ENCODE measurements around the gene PRSS48.

PRSS48 gene

DNA sequence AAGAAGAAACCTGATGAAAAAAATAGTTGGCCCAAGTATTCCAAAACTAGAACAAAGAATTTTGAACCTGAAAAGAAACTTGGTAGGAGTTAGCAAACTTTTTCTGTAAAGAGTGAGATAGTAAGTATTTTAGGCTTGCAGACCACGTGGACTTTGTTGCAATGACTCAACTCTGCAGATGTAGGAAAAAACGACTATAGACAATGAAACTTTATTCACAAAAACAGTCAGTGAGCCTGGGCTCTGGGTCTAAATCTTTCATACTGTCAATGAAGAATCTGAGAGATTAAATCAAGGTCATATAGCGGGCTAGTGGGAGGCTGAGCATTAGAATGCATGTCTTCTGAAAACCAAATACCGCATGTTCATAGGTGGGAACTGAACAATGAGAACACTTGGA, 25.5 kb downstream of the PRSS48 start:
- CTCF ChIA-PET: no interaction called here

DNA sequence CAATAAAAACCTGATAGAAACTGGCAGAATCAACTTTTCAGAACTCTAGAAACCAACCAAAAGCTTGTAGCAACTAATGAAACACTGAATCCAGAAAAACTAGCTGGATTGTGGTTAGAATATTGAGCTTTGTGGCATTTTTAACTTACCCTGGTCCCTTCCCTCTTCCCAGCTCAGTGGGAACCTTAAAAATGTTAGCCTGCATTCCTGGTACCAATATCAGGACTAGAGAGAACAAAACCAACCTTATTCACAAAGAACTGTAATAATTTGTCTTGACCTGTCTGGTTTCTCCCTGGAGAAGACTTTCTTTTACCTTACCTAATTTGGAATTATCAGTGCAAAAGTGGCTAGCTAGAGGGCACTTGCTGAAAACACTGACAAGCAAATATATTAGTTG, 27.3 kb downstream of the PRSS48 start:
- H3K4me1 ChIP-seq (ENCODE audit: control extremely low read depth in 1 of 4, control insufficient read depth in 4 of 4, insufficient read depth in 4 of 4, low read length in 3 of 4): no peaks in the 10 kb centered on the region
- no peak for DNase-seq
- POLR2A ChIA-PET: no interaction called here
- H3K27me3 ChIP-seq (replicated peaks in 2 of 5; ENCODE audit: control insufficient read depth in 4 of 5, insufficient read depth in 5 of 5, low read length in 4 of 5): no peaks in the 10 kb centered on the region
- H3K4me3 ChIP-seq (ENCODE audit: control insufficient read depth in 1 of 7, extremely low read depth in 1 of 7, insufficient read depth in 4 of 7, low read depth in 2 of 7, low read length in 6 of 7): no peak overlapping the region
- CTCF ChIA-PET: interaction anchor here (0.5 to 1.5 kb wide), 3 partner anchors 23 to 47 kb away, joined by 3 to 5 read pairs (median 3); no protein-coding TSS in a partner anchor
- H3K36me3 ChIP-seq (ENCODE audit: control insufficient read depth in 4 of 4, insufficient read depth in 4 of 4, low read length in 3 of 4): no peaks in the 10 kb centered on the region
- H3K27ac ChIP-seq (ENCODE audit: insufficient read depth in 1 of 2, low read depth in 1 of 2, low read length in 2 of 2, poor library complexity in 1 of 2, severe bottlenecking in 2 of 2): no peak overlapping the region
- peaks cover 0 to 2% (median 0%) of the 10 kb centered on the region in 5 experiments for H3K9me3 ChIP-seq (ENCODE audit: control extremely low read depth in 1 of 5, control insufficient read depth in 4 of 5, insufficient read depth in 2 of 5, low read depth in 1 of 5, low read length in 4 of 5)

More for the DNA sequence above, 25.5 kb downstream of the PRSS48 start:
- no peaks in the 10 kb centered on the region for H3K36me3 ChIP-seq (ENCODE audit: control insufficient read depth in 4 of 4, insufficient read depth in 4 of 4, low read length in 3 of 4)
- peaks cover 0 to 2% (median 0%) of the 10 kb centered on the region in 5 experiments for H3K9me3 ChIP-seq (ENCODE audit: control extremely low read depth in 1 of 5, control insufficient read depth in 4 of 5, insufficient read depth in 2 of 5, low read depth in 1 of 5, low read length in 4 of 5)
- H3K27me3 ChIP-seq (replicated peaks in 2 of 5; ENCODE audit: control insufficient read depth in 4 of 5, insufficient read depth in 5 of 5, low read length in 4 of 5): no peaks in the 10 kb centered on the region
- H3K27ac ChIP-seq (ENCODE audit: insufficient read depth in 1 of 2, low read depth in 1 of 2, low read length in 2 of 2, poor library complexity in 1 of 2, severe bottlenecking in 2 of 2): no peak overlapping the region
- 100% methylated on average over 4 of the region's 4 CpGs for WGBS (ENCODE audit: insufficient coverage)
- DNase-seq: no peak
- no peak overlapping the region for H3K4me3 ChIP-seq (ENCODE audit: control insufficient read depth in 1 of 7, extremely low read depth in 1 of 7, insufficient read depth in 4 of 7, low read depth in 2 of 7, low read length in 6 of 7)
- POLR2A ChIA-PET: no interaction called here
- H3K4me1 ChIP-seq (ENCODE audit: control extremely low read depth in 1 of 4, control insufficient read depth in 4 of 4, insufficient read depth in 4 of 4, low read length in 3 of 4): no peaks in the 10 kb centered on the region

DNA sequence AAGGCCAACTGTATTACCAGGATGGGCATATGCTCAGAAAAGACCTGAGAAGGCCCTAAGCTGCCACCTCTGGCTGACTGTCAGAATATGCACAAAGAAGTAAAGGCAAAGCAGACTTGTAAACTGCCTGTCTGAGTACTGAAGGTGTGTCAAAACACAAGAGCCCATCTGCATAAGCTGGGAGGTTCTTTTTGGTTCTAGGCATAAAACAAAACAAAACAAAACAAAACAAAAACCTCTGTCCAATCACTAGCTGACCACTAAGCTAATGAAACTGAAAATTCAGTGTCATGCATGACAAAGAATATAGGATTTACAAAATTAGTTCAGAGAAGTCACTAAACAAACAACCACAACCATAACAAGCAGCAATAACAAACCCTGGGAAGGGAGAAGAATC, 27.8 kb downstream of the PRSS48 start:
- ChIA-PET CTCF (interaction anchor here (0.5 to 1.5 kb wide), 2 partner anchors 25 to 46 kb away, joined by 3 to 5 read pairs; no protein-coding TSS in a partner anchor), POLR2A (no interaction called here)
- no peak for DNase-seq
- Histone ChIP-seq H3K4me1 (ENCODE audit: control extremely low read depth in 1 of 4, control insufficient read depth in 4 of 4, insufficient read depth in 4 of 4, low read length in 3 of 4) (no peaks in the 10 kb centered on the region), H3K9me3 (ENCODE audit: control extremely low read depth in 1 of 5, control insufficient read depth in 4 of 5, insufficient read depth in 2 of 5, low read depth in 1 of 5, low read length in 4 of 5) (peaks cover 0 to 2% (median 0%) of the 10 kb centered on the region in 5 experiments), H3K36me3 (ENCODE audit: control insufficient read depth in 4 of 4, insufficient read depth in 4 of 4, low read length in 3 of 4) (no peaks in the 10 kb centered on the region), H3K27me3 (replicated peaks in 2 of 5; ENCODE audit: control insufficient read depth in 4 of 5, insufficient read depth in 5 of 5, low read length in 4 of 5) (no peaks in the 10 kb centered on the region), H3K27ac (ENCODE audit: insufficient read depth in 1 of 2, low read depth in 1 of 2, low read length in 2 of 2, poor library complexity in 1 of 2, severe bottlenecking in 2 of 2) (no peak overlapping the region), H3K4me3 (ENCODE audit: control insufficient read depth in 1 of 7, extremely low read depth in 1 of 7, insufficient read depth in 4 of 7, low read depth in 2 of 7, low read length in 6 of 7) (no peak overlapping the region)

DNA sequence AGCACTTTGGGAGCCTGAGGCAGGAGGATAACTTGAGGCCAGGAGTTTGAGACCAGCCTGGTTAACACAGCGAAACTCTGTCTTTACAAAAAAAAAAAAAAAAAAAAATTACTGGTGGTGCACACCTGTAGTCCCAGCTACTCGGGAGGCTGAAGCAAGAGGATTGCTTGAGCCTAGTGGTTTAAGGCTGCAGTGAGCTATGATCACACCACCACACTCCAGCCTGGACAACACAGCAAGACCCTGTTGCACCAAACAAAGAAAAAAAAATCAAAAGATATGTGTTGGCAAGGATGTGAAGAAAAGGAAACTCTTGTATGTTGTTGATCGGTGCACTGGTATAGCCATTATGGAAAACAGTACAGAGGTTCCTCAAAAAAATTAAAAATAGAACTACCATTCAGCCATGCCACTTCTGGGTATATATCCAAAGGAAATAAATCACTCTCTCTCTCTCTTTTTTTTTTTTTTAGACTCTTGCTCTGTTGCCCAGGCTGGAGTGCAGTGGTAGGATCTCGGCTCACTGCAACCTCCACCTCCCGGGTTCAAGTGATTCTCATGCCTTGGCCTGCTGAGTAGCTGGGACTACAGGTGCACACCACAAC, 33.3 kb downstream of the PRSS48 start:
- no peak overlapping the region for H3K27ac ChIP-seq (ENCODE audit: insufficient read depth in 1 of 2, low read depth in 1 of 2, low read length in 2 of 2, poor library complexity in 1 of 2, severe bottlenecking in 2 of 2)
- POLR2A ChIA-PET: no interaction called here
- CTCF ChIA-PET: no interaction called here
- no peaks in the 10 kb centered on the region for H3K4me1 ChIP-seq (ENCODE audit: control extremely low read depth in 1 of 4, control insufficient read depth in 4 of 4, insufficient read depth in 4 of 4, low read length in 3 of 4)
- no peak for DNase-seq
- H3K27me3 ChIP-seq (replicated peaks in 2 of 5; ENCODE audit: control insufficient read depth in 4 of 5, insufficient read depth in 5 of 5, low read length in 4 of 5): no peaks in the 10 kb centered on the region
- WGBS (ENCODE audit: insufficient coverage): 100% methylated on average over 2 of the region's 5 CpGs
- no peaks in the 10 kb centered on the region for H3K36me3 ChIP-seq (ENCODE audit: control insufficient read depth in 4 of 4, insufficient read depth in 4 of 4, low read length in 3 of 4)
- no peak overlapping the region for H3K4me3 ChIP-seq (ENCODE audit: control insufficient read depth in 1 of 7, extremely low read depth in 1 of 7, insufficient read depth in 4 of 7, low read depth in 2 of 7, low read length in 6 of 7)
- peaks cover 0 to 2% (median 0%) of the 10 kb centered on the region in 5 experiments for H3K9me3 ChIP-seq (ENCODE audit: control extremely low read depth in 1 of 5, control insufficient read depth in 4 of 5, insufficient read depth in 2 of 5, low read depth in 1 of 5, low read length in 4 of 5)

DNA sequence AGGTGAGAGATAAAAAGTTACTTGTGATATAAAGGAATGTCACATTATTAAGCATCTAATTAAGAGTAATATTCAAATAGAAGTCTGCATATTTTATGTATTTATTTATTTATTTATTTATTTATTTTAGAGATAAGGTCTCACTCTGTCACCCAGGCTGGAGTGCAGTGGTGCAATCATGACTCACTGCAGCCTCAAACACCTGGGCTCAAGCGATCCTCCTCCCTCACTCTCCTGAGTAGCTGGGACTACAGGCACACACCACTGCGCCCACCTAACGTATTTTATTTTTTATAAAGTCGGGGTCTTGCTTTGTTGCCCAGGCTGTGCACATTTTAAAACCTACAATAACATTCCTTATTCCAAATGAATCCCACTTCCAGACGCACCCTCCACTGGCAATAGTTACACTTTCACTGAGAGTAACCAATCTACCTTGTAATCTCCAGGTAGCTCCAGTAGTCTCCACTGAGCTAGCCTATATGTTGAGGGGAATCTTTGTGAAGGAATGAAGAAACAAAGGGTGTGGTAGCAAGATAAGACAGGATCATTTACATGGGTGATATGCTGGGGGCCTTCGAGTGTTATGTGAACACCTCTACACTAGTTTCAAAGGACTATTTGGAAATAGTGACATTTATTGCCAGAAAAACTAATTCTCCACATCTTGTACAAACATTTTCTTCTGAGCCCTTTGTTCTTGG, 36.5 kb downstream of the PRSS48 start:
- DNase-seq: no peak
- Histone ChIP-seq H3K36me3 (ENCODE audit: control insufficient read depth in 4 of 4, insufficient read depth in 4 of 4, low read length in 3 of 4) (no peaks in the 10 kb centered on the region), H3K4me3 (ENCODE audit: control insufficient read depth in 1 of 7, extremely low read depth in 1 of 7, insufficient read depth in 4 of 7, low read depth in 2 of 7, low read length in 6 of 7) (no peak overlapping the region), H3K9me3 (ENCODE audit: control extremely low read depth in 1 of 5, control insufficient read depth in 4 of 5, insufficient read depth in 2 of 5, low read depth in 1 of 5, low read length in 4 of 5) (peaks cover 0 to 1% (median 0%) of the 10 kb centered on the region in 5 experiments), H3K4me1 (ENCODE audit: control extremely low read depth in 1 of 4, control insufficient read depth in 4 of 4, insufficient read depth in 4 of 4, low read length in 3 of 4) (no peaks in the 10 kb centered on the region), H3K27me3 (replicated peaks in 2 of 5; ENCODE audit: control insufficient read depth in 4 of 5, insufficient read depth in 5 of 5, low read length in 4 of 5) (no peaks in the 10 kb centered on the region), H3K27ac (ENCODE audit: insufficient read depth in 1 of 2, low read depth in 1 of 2, low read length in 2 of 2, poor library complexity in 1 of 2, severe bottlenecking in 2 of 2) (no peak overlapping the region)
- ChIA-PET CTCF (interaction anchor here (0.5 kb wide), 1 partner anchor 40 kb away, joined by 3 read pairs; no protein-coding TSS in a partner anchor), POLR2A (no interaction called here)
- 98% methylated on average over 5 of the region's 6 CpGs for WGBS (ENCODE audit: insufficient coverage)

DNA sequence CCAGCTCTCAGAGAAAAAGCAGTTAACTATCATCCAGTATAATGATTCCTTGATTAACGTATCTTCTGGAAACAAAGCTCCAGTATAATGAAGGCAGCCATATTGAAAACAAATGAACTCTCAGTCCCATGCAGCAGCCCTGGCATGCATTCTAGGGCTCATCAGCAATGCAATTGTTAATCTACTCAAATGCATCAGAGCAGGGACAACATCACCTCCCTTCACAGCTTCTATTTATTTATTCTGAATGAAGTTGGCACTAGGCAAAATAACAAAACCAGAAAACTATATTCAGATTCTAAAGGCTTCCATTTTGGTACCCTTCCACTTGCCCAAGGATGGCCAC, 37.0 kb downstream of the PRSS48 start:
- ChIA-PET CTCF (no interaction called here), POLR2A (no interaction called here)
- Histone ChIP-seq H3K9me3 (ENCODE audit: control extremely low read depth in 1 of 5, control insufficient read depth in 4 of 5, insufficient read depth in 2 of 5, low read depth in 1 of 5, low read length in 4 of 5) (peaks cover 0 to 1% (median 0%) of the 10 kb centered on the region in 5 experiments), H3K27me3 (replicated peaks in 2 of 5; ENCODE audit: control insufficient read depth in 4 of 5, insufficient read depth in 5 of 5, low read length in 4 of 5) (no peaks in the 10 kb centered on the region), H3K36me3 (ENCODE audit: control insufficient read depth in 4 of 4, insufficient read depth in 4 of 4, low read length in 3 of 4) (no peaks in the 10 kb centered on the region), H3K4me1 (ENCODE audit: control extremely low read depth in 1 of 4, control insufficient read depth in 4 of 4, insufficient read depth in 4 of 4, low read length in 3 of 4) (no peaks in the 10 kb centered on the region), H3K4me3 (ENCODE audit: control insufficient read depth in 1 of 7, extremely low read depth in 1 of 7, insufficient read depth in 4 of 7, low read depth in 2 of 7, low read length in 6 of 7) (no peak overlapping the region), H3K27ac (ENCODE audit: insufficient read depth in 1 of 2, low read depth in 1 of 2, low read length in 2 of 2, poor library complexity in 1 of 2, severe bottlenecking in 2 of 2) (no peak overlapping the region)
- no peak for DNase-seq
- WGBS (ENCODE audit: insufficient coverage): 100% methylated on average over 1 of the region's 1 CpG

DNA sequence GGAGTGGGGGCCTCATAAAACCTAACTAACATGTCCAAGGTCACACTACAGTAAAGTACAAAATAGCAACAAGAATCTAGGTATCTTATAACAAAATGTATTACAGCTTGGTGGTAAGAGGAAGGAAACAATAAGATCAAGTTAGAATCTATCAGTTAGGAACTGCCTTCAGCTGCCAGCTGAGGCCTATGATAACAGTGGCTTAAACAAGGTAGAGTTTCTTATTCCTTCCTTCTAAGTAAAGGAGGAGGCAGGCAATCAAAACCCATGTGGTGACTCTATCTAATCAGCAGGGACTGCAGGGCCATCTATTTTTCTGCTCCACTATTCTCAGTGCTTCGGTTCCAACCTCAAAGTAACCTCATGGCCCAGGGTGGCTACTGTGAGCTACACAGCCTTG, 37.5 kb downstream of the PRSS48 start:
- Histone ChIP-seq H3K9me3 (ENCODE audit: control extremely low read depth in 1 of 5, control insufficient read depth in 4 of 5, insufficient read depth in 2 of 5, low read depth in 1 of 5, low read length in 4 of 5) (peaks cover 0 to 1% (median 0%) of the 10 kb centered on the region in 5 experiments), H3K4me3 (ENCODE audit: control insufficient read depth in 1 of 7, extremely low read depth in 1 of 7, insufficient read depth in 4 of 7, low read depth in 2 of 7, low read length in 6 of 7) (no peak overlapping the region), H3K27me3 (replicated peaks in 2 of 5; ENCODE audit: control insufficient read depth in 4 of 5, insufficient read depth in 5 of 5, low read length in 4 of 5) (no peaks in the 10 kb centered on the region), H3K4me1 (ENCODE audit: control extremely low read depth in 1 of 4, control insufficient read depth in 4 of 4, insufficient read depth in 4 of 4, low read length in 3 of 4) (no peaks in the 10 kb centered on the region), H3K36me3 (ENCODE audit: control insufficient read depth in 4 of 4, insufficient read depth in 4 of 4, low read length in 3 of 4) (no peaks in the 10 kb centered on the region), H3K27ac (ENCODE audit: insufficient read depth in 1 of 2, low read depth in 1 of 2, low read length in 2 of 2, poor library complexity in 1 of 2, severe bottlenecking in 2 of 2) (no peak overlapping the region)
- POLR2A ChIA-PET: no interaction called here
- peak; percentile 16 to 75 (median 70) for DNase-seq
- CTCF ChIA-PET: no interaction called here
- 71% methylated on average over 1 of the region's 1 CpG for WGBS (ENCODE audit: insufficient coverage)

Measured in common myeloid progenitor, CD34-positive (primary cell).